SK-N-SH treated with all-trans-retinoic acid at 6 μM for 48 hours (cell line): Measurements from ENCODE around the gene UBR1.

Experiments used
- ATAC-seq: fragments of 200-7000 bp; cut with Tn5 transposase; 3 replicates; pipeline ENCODE4 v1.9.1; 2020; ENCODE audit warnings: mild to moderate bottlenecking, moderate library complexity
- BACH2 ChIP-seq: fragments of 250-450 bp; sonication (Bioruptor Pico); IDR thresholded peaks from 2 replicates; pipeline ENCODE4 v1.9.0; 2021; ENCODE audit warnings: mild to moderate bottlenecking, borderline replicate concordance
- CREB5 ChIP-seq: fragments of 250-450 bp; sonication (Bioruptor Pico); IDR thresholded peaks from 2 replicates; pipeline ENCODE4 v1.5.1; 2020; ENCODE audit warnings: low read depth, mild to moderate bottlenecking, moderate library complexity
- CSDC2 ChIP-seq: fragments of 250-450 bp; sonication (Bioruptor Pico); IDR thresholded peaks from 2 replicates; pipeline ENCODE4 v1.5.0; 2020; ENCODE audit warnings: mild to moderate bottlenecking, moderate library complexity
- CSRNP3 ChIP-seq: fragments of 250-450 bp; sonication (Bioruptor Pico); IDR thresholded peaks from 2 replicates; pipeline ENCODE4 v1.5.1; 2021; ENCODE audit warnings: mild to moderate bottlenecking, moderate library complexity
- ESRRG ChIP-seq: fragments of 250-450 bp; sonication (Bioruptor Pico); IDR thresholded peaks from 2 replicates; pipeline ENCODE4 v1.6.1; 2021; ENCODE audit warnings: mild to moderate bottlenecking
- GLIS3 ChIP-seq: fragments of 250-450 bp; sonication (Bioruptor Pico); IDR thresholded peaks from 2 replicates; pipeline ENCODE4 v1.5.0; 2020; ENCODE audit warnings: mild to moderate bottlenecking, moderate library complexity
- ISL1 ChIP-seq: fragments of 250-450 bp; sonication (Bioruptor Pico); IDR thresholded peaks from 2 replicates; pipeline ENCODE4 v2.1.2; 2022; ENCODE audit warnings: mild to moderate bottlenecking, moderate library complexity
- OSR1 ChIP-seq: fragments of 250-450 bp; sonication (Bioruptor Pico); IDR thresholded peaks from 2 replicates; pipeline ENCODE4 v1.8.0; 2022; ENCODE audit warnings: moderate library complexity, mild to moderate bottlenecking, inconsistent platforms
- PPARA ChIP-seq: fragments of 250-450 bp; sonication (Bioruptor Pico); IDR thresholded peaks from 2 replicates; pipeline ENCODE4 v1.5.0; 2020; ENCODE audit warnings: mild to moderate bottlenecking, borderline replicate concordance
- RARB ChIP-seq: fragments of 250-450 bp; sonication (Bioruptor Pico); IDR thresholded peaks from 2 replicates; pipeline ENCODE4 v1.8.0; 2021; ENCODE audit warnings: mild to moderate bottlenecking, moderate library complexity
- SNAI2 ChIP-seq: fragments of 250-450 bp; sonication (Bioruptor Pico); IDR thresholded peaks from 2 replicates; pipeline ENCODE4 v1.5.0; 2020; ENCODE audit warnings: mild to moderate bottlenecking, moderate library complexity
- TCF4 ChIP-seq: fragments of 250-450 bp; sonication (Bioruptor Pico); IDR thresholded peaks from 2 replicates; pipeline ENCODE4 v1.8.0; 2021; ENCODE audit warnings: mild to moderate bottlenecking, moderate library complexity, borderline replicate concordance
- TOX ChIP-seq: fragments of 250-450 bp; sonication (Bioruptor Pico); IDR thresholded peaks from 2 replicates; pipeline ENCODE4 v1.8.0; 2021; ENCODE audit warnings: mild to moderate bottlenecking, moderate library complexity, borderline replicate concordance
- ZC3H10 ChIP-seq: fragments of 250-450 bp; sonication (Bioruptor Pico); IDR thresholded peaks from 2 replicates; pipeline ENCODE4 v1.5.1; 2021; ENCODE audit warnings: mild to moderate bottlenecking, moderate library complexity
- ZFP3 ChIP-seq: fragments of 250-450 bp; sonication (Bioruptor Pico); IDR thresholded peaks from 2 replicates; pipeline ENCODE4 v1.5.0; 2020; ENCODE audit warnings: mild to moderate bottlenecking, moderate library complexity
- ZFP30 ChIP-seq: fragments of 450-650 bp; formaldehyde crosslinking; IDR thresholded peaks from 2 replicates; pipeline ENCODE4 v1.5.0; 2022; ENCODE audit warnings: mild to moderate bottlenecking, moderate library complexity
- ZNF565 ChIP-seq: fragments of 450-650 bp; formaldehyde crosslinking; conservative IDR thresholded peaks from 2 replicates; pipeline ENCODE4 v1.5.0; 2020; ENCODE audit warnings: low read depth, mild to moderate bottlenecking, moderate library complexity
- ZNF70 ChIP-seq: fragments of 450-650 bp; formaldehyde crosslinking; IDR thresholded peaks from 2 replicates; pipeline ENCODE4 v1.5.0; 2020; ENCODE audit warnings: mild to moderate bottlenecking, moderate library complexity
- TF ChIP-seq, protein P1 (sequence below): fragments of 250-450 bp; sonication (Bioruptor Pico); IDR thresholded peaks from 2 replicates; pipeline ENCODE4 v1.8.0; 2020; ENCODE audit warnings: mild to moderate bottlenecking, moderate library complexity, borderline replicate concordance
- TF ChIP-seq, protein P2 (sequence below): fragments of 250-450 bp; sonication (Bioruptor Pico); IDR thresholded peaks from 2 replicates; pipeline ENCODE4 v1.5.0; 2020; ENCODE audit warnings: mild to moderate bottlenecking, moderate library complexity

Gene UBR1

DNA sequence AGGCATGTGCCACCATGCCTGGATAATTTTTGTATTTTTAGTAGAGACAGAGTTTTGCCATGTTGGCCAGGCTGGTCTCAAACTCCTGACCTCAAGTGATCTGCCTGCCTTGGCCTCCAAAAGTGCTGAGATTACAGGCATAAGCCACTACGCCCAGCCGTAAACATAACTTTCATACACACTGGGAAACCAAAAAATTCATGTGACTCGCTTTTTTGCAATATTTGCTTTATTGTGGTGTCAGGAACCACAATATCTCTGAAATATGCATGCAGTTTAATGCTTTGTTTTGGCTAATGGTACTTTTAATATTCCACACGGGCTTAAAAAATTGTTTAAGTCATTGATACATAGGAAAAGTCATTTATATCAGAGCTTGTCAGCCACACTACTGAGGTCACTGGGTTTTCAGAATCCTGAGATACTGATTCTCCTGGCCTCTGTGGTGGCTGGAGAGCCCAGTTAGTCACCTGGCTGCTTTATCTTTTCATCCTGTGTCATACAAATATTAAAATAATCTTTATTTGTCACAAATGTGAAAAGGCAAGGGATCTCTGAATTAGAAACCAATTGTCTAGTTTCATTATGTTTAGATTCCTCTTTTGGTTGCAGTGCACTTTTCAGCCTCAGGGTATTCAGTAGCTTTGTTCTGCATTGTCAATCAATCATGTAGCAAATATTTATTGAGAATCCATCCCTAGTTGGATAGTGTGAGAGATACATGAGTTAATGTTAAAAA is 37.5 kb upstream of the UBR1 start:
- no peak for ATAC-seq
- TF ChIP-seq BACH2 (CRISPR knock-in tag) (no peak), TOX (CRISPR knock-in tag) (no peak), CSDC2 (CRISPR knock-in tag) (no peak), ISL1 (CRISPR knock-in tag) (no peak), OSR1 (CRISPR knock-in tag) (no peak), CREB5 (CRISPR knock-in tag) (no peak)

DNA sequence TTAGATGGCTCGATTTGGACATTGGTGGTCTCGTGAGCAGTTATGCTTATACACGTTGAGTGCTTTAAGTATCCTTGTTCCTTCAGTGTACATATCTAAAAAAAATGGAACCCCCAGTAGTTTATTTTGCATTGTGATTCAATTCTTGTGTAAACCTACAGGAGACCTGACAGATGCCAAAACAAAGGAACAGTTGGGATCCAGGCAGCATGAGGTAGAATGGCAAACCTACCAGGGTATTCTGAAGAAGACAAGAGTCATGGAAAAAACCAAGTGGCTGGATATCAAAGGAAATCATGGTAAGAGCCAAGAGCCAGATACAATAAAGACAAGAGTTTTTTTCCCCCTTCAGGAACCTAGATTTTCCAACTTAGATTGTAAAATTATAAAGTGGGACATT is 29.5 kb upstream of the UBR1 start:
- no peak for ATAC-seq
- TF ChIP-seq ZNF70, result no peak
- no peak for TF ChIP-seq CREB5 (CRISPR knock-in tag)
- TF ChIP-seq, protein P1, sequence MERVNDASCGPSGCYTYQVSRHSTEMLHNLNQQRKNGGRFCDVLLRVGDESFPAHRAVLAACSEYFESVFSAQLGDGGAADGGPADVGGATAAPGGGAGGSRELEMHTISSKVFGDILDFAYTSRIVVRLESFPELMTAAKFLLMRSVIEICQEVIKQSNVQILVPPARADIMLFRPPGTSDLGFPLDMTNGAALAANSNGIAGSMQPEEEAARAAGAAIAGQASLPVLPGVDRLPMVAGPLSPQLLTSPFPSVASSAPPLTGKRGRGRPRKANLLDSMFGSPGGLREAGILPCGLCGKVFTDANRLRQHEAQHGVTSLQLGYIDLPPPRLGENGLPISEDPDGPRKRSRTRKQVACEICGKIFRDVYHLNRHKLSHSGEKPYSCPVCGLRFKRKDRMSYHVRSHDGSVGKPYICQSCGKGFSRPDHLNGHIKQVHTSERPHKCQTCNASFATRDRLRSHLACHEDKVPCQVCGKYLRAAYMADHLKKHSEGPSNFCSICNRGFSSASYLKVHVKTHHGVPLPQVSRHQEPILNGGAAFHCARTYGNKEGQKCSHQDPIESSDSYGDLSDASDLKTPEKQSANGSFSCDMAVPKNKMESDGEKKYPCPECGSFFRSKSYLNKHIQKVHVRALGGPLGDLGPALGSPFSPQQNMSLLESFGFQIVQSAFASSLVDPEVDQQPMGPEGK, result no peak
- no peak for TF ChIP-seq ISL1 (CRISPR knock-in tag)
- no peak for TF ChIP-seq ZNF565 (CRISPR knock-in tag)
- no peak for TF ChIP-seq ZFP30 (CRISPR knock-in tag)
- no peak for TF ChIP-seq TCF4 (CRISPR knock-in tag)
- TF ChIP-seq PPARA (CRISPR knock-in tag), result no peak
- TF ChIP-seq RARB (CRISPR knock-in tag), result no peak

DNA sequence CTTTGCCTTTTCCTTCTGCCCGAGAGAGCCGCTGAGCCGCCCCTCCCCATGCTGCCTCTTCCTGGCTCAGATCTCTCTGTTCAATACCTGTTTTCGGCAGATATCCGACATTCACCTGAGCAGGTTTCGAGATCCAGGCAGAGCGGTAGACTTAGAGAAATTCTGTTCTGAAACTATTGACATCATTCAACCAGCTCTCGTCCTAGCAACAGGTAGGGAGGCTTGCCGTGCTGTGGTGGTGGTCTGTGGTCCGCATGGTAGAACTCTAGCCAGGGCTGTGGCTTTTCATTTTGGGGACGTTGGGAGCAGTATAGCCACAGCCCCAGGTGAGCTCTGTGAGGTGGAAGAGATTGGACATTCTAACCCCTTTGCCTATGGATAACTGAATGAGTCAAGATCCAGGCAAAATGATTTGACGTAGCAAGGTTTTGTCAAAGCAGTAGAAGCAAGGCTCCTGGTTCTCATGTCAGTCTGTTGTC is 28.4 kb upstream of the UBR1 start:
- TF ChIP-seq ZC3H10 (CRISPR knock-in tag), result no peak
- TF ChIP-seq GLIS3 (CRISPR knock-in tag), result no peak
- TF ChIP-seq RARB (CRISPR knock-in tag), result no peak
- TF ChIP-seq TOX (CRISPR knock-in tag), result no peak
- no peak for TF ChIP-seq PPARA (CRISPR knock-in tag)
- TF ChIP-seq, protein P1, result no peak
- TF ChIP-seq OSR1 (CRISPR knock-in tag), result no peak
- TF ChIP-seq TCF4 (CRISPR knock-in tag), result no peak
- TF ChIP-seq ISL1 (CRISPR knock-in tag), result no peak
- no peak for TF ChIP-seq BACH2 (CRISPR knock-in tag)
- TF ChIP-seq, protein P2, sequence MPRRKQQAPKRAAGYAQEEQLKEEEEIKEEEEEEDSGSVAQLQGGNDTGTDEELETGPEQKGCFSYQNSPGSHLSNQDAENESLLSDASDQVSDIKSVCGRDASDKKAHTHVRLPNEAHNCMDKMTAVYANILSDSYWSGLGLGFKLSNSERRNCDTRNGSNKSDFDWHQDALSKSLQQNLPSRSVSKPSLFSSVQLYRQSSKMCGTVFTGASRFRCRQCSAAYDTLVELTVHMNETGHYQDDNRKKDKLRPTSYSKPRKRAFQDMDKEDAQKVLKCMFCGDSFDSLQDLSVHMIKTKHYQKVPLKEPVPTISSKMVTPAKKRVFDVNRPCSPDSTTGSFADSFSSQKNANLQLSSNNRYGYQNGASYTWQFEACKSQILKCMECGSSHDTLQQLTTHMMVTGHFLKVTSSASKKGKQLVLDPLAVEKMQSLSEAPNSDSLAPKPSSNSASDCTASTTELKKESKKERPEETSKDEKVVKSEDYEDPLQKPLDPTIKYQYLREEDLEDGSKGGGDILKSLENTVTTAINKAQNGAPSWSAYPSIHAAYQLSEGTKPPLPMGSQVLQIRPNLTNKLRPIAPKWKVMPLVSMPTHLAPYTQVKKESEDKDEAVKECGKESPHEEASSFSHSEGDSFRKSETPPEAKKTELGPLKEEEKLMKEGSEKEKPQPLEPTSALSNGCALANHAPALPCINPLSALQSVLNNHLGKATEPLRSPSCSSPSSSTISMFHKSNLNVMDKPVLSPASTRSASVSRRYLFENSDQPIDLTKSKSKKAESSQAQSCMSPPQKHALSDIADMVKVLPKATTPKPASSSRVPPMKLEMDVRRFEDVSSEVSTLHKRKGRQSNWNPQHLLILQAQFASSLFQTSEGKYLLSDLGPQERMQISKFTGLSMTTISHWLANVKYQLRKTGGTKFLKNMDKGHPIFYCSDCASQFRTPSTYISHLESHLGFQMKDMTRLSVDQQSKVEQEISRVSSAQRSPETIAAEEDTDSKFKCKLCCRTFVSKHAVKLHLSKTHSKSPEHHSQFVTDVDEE (CRISPR knock-in tag), result no peak
- TF ChIP-seq ZNF70, result no peak
- no peak for TF ChIP-seq ZFP3
- no peak for TF ChIP-seq ZNF565 (CRISPR knock-in tag)
- no peak for TF ChIP-seq SNAI2 (CRISPR knock-in tag)
- no peak for TF ChIP-seq CREB5 (CRISPR knock-in tag)
- no peak for TF ChIP-seq CSDC2 (CRISPR knock-in tag)
- TF ChIP-seq ESRRG (CRISPR knock-in tag), result no peak
- TF ChIP-seq CSRNP3, result no peak
- peak; percentile 15 for ATAC-seq
